ENCODE data around the gene ITK.

- TF ChIP-seq CTCF (IDR thresholded peaks at IDR 0.05) (no peak), POLR2A (IDR thresholded peaks at IDR 0.05) (no peak)
Measured at GRCh38 chr5:157186309-157187045, 5.8 kb downstream of the ITK start.

All from testis (tissue), 2 donors.